ENCODE results near the gene CASD1. TPM values are rescaled to one million over a fixed set of nuclear protein-coding genes. Genes with fewer than 3 reads are reported as not detected.

CASD1 gene
- total RNA-seq, 4 donors from 2014 or later, result 18.3 to 31.3 (median 23.7) TPM

DNA sequence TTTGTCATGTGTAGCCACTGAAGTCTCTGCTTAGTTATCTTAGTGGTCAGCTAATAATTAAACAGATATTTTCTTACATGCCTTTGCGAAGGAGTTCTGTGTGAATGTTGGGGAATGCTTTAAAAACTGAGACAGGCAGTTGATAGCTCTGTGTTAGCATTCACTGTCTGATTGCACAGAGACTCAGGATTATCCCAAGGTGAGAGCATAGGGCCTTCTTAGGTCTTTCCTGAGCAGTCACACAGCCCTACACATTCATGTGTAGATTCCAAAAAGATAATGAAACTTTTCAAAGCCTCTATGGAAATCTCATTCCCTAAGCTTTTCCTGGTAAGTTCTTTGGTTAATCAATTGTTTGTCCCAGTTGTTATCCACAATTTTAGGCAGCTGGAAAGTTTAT is 67.7 kb downstream of the CASD1 start:
- WGBS, 2 donors (ENCODE audit: low coverage in 1 of 2), result 100% methylated on average over 1 of the region's 1 CpG
- Histone ChIP-seq H3K27me3 (no peaks in the 10 kb centered on the region), H3K9me3 (peaks cover 0 to 34% (median 0%) of the 10 kb centered on the region in 3 donors), H3K36me3 (peaks cover 0 to 16% of the 10 kb centered on the region in 2 donors), H3K4me3 (no peak overlapping the region), H3K27ac (no peak overlapping the region), H3K4me1 (no peaks in the 10 kb centered on the region)
- ATAC-seq, result no peak
- TF ChIP-seq, protein P1, sequence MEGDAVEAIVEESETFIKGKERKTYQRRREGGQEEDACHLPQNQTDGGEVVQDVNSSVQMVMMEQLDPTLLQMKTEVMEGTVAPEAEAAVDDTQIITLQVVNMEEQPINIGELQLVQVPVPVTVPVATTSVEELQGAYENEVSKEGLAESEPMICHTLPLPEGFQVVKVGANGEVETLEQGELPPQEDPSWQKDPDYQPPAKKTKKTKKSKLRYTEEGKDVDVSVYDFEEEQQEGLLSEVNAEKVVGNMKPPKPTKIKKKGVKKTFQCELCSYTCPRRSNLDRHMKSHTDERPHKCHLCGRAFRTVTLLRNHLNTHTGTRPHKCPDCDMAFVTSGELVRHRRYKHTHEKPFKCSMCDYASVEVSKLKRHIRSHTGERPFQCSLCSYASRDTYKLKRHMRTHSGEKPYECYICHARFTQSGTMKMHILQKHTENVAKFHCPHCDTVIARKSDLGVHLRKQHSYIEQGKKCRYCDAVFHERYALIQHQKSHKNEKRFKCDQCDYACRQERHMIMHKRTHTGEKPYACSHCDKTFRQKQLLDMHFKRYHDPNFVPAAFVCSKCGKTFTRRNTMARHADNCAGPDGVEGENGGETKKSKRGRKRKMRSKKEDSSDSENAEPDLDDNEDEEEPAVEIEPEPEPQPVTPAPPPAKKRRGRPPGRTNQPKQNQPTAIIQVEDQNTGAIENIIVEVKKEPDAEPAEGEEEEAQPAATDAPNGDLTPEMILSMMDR (IDR thresholded peaks at IDR 0.05), result no peak
- TF ChIP-seq POLR2A (IDR thresholded peaks at IDR 0.05) (no peak), EP300 (IDR thresholded peaks at IDR 0.05) (no peak), POLR2AphosphoS5 (IDR thresholded peaks at IDR 0.05) (no peak)

DNA sequence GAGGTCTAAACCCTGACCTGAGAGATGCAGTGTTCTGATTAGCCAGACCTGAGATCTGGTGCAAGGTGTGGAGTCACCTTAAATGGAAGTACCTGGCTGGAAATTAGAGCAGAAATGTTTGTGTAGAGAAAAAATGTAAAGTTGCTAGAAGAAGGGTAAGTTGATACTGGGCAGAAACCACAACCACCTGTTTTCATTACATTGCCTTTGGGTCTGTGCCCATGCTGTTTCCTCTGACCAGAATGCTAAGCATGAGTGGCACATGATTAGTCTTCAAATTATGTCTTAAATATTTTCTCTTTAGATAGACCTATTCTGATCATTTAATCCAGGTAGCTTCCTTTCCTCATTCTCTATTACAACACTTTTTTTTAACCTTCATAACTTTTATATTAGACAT is 69.0 kb downstream of the CASD1 start:
- H3K4me3 ChIP-seq, result no peak overlapping the region
- no peaks in the 10 kb centered on the region for H3K4me1 ChIP-seq
- peaks cover 0 to 16% of the 10 kb centered on the region in 2 donors for H3K36me3 ChIP-seq
- no peak for TF ChIP-seq POLR2AphosphoS5 (IDR thresholded peaks at IDR 0.05)
- no peak for TF ChIP-seq EP300 (IDR thresholded peaks at IDR 0.05)
- TF ChIP-seq, protein P1 (IDR thresholded peaks at IDR 0.05), result no peak
- no peak for TF ChIP-seq POLR2A (IDR thresholded peaks at IDR 0.05)
- H3K9me3 ChIP-seq, result peaks cover 0 to 23% (median 0%) of the 10 kb centered on the region in 3 donors
- H3K27ac ChIP-seq, result no peak overlapping the region
- H3K27me3 ChIP-seq, result no peaks in the 10 kb centered on the region
- ATAC-seq, result no peak

DNA sequence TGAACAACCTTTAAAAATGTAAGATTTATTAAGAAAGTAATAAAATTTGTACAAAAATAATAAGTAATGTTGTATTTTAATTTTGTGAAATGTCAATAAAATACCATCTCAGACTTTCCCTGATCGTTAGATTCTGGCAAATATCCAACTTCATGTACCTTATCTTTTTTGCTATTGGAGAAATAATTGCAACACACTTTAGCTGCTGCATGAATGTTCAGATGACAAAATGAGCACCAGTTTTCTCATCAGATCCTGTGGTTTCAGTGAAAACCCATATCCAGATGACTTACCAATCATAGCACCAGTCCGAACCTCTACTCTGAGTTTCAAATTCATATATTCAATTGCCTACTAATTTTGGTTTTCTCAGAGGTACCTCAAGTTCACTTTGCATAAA is 69.9 kb downstream of the CASD1 start:
- ATAC-seq, result no peak
- Histone ChIP-seq H3K9me3 (peaks cover 0 to 22% (median 0%) of the 10 kb centered on the region in 3 donors), H3K27ac (no peak overlapping the region), H3K36me3 (peaks cover 0 to 15% of the 10 kb centered on the region in 2 donors), H3K4me3 (no peak overlapping the region), H3K4me1 (no peaks in the 10 kb centered on the region), H3K27me3 (no peaks in the 10 kb centered on the region)
- 91 to 100% methylated on average over 2 of the region's 2 CpGs for WGBS, 2 donors (ENCODE audit: low coverage in 1 of 2)
- TF ChIP-seq POLR2AphosphoS5 (IDR thresholded peaks at IDR 0.05) (no peak), EP300 (IDR thresholded peaks at IDR 0.05) (no peak), POLR2A (IDR thresholded peaks at IDR 0.05) (no peak)
- TF ChIP-seq, protein P1 (IDR thresholded peaks at IDR 0.05), result no peak

DNA sequence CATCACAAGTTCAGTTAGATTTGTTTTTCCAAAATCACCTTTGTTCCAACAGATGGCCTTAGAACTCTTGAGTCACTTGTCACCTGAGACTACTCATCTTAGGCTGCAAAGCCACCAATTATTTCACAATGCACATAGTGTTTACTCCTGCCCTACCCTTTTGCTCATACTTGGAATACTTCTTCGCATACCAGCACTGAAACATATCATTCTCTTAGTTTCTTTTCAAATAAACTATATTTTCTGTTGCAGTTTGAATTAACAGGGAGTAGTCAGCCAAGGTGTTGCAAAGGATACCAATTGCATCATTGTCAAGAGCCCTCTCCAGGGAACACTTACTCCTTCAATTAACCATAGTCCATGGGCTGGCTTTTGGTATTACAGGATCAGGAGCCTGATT is 71.0 kb downstream of the CASD1 start:
- H3K27me3 ChIP-seq, result no peaks in the 10 kb centered on the region
- ATAC-seq, result peak; percentile 31
- no peaks in the 10 kb centered on the region for H3K4me1 ChIP-seq
- H3K9me3 ChIP-seq, result peaks cover 0 to 11% (median 0%) of the 10 kb centered on the region in 3 donors
- peaks cover 0 to 15% of the 10 kb centered on the region in 2 donors for H3K36me3 ChIP-seq
- no peak overlapping the region for H3K4me3 ChIP-seq
- TF ChIP-seq EP300 (IDR thresholded peaks at IDR 0.05) (no peak), POLR2AphosphoS5 (IDR thresholded peaks at IDR 0.05) (no peak), POLR2A (IDR thresholded peaks at IDR 0.05) (no peak)
- TF ChIP-seq, protein P1 (IDR thresholded peaks at IDR 0.05), result no peak
- WGBS, 2 donors (ENCODE audit: low coverage in 1 of 2), result 71 to 100% methylated on average over 1 of the region's 1 CpG
- H3K27ac ChIP-seq, result no peak overlapping the region

DNA sequence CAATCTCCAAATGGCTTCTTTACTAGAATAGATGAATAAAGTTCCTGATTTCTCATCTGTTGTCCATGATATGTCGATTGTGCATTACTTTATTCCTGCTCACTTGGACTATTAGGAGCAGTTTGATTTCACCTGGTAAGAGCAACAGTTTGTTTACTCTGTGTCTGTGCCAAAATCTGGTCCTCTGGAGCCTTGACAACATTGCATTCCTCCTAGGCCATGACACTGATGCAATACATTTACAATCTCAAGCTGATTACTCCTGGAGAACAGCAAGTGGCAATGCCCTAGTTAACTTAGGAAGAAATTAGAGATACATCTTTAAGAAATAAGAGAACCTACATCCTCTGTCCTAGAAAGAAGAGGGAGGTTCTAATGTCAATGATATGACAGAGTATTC is 74.5 kb downstream of the CASD1 start:
- ATAC-seq, result no peak
- H3K4me3 ChIP-seq, result no peak overlapping the region
- H3K27ac ChIP-seq, result no peak overlapping the region
- H3K27me3 ChIP-seq, result no peaks in the 10 kb centered on the region
- no peaks in the 10 kb centered on the region for H3K4me1 ChIP-seq
- TF ChIP-seq POLR2A (IDR thresholded peaks at IDR 0.05) (no peak), POLR2AphosphoS5 (IDR thresholded peaks at IDR 0.05) (no peak), EP300 (IDR thresholded peaks at IDR 0.05) (no peak)
- TF ChIP-seq, protein P1 (IDR thresholded peaks at IDR 0.05), result no peak
- 83 to 100% methylated on average over 1 of the region's 1 CpG for WGBS, 2 donors (ENCODE audit: low coverage in 1 of 2)
- no peaks in the 10 kb centered on the region for H3K9me3 ChIP-seq
- peaks cover 0 to 12% of the 10 kb centered on the region in 2 donors for H3K36me3 ChIP-seq
